Measurements from ENCODE around the gene PSMF1.

GRCh38 chr20:1206366-1207148 lies 88.2 kb downstream of the PSMF1 start:
- no peak for TF ChIP-seq CTCF (IDR thresholded peaks at IDR 0.05)
- TF ChIP-seq POLR2A (IDR thresholded peaks at IDR 0.05) = no peak
